Peyer's patch (tissue), 4 donors: ENCODE results near the gene ATP2B1.

Experiments
- POLR2A ChIP-seq, 2 donors: fragments of 450-650 bp; IDR thresholded peaks; one replicate each; pipeline ENCODE4 v1.5.1; 2017; ENCODE audit warnings: antibody characterized with exemption in 2 of 2, mild to moderate bottlenecking in 2 of 2, moderate library complexity in 2 of 2
- TF ChIP-seq, protein P1 (sequence below), 6 experiments: fragments of 450-650 bp in 4 of 6; fragments of 200-600 bp in 2 of 6; sonication (generic) in 1 of 6; IDR thresholded peaks; one replicate each; pipeline ENCODE4 v1.5.1; 2017 to 2019; ENCODE audit warnings: antibody characterized with exemption in 6 of 6, mild to moderate bottlenecking in 3 of 6, moderate library complexity in 1 of 6

DNA sequence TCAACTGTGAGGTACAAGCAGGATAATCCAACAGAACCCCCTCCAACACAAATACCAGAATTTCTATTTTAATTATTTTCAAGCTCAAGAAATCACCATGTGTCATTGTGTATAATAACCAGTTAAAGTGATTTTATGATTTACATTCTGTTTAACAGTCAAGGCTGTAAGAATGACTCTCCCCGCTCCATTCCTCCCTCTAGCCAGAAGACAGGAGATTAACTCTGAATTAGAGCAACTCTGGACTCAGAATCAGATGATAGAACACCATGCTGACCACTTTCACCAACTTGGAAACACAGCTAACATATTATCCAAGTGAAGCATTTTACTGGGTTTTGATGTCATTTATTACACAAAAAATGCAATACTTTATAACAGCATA is 71.9 kb downstream of the ATP2B1 start:
- TF ChIP-seq, protein P1, sequence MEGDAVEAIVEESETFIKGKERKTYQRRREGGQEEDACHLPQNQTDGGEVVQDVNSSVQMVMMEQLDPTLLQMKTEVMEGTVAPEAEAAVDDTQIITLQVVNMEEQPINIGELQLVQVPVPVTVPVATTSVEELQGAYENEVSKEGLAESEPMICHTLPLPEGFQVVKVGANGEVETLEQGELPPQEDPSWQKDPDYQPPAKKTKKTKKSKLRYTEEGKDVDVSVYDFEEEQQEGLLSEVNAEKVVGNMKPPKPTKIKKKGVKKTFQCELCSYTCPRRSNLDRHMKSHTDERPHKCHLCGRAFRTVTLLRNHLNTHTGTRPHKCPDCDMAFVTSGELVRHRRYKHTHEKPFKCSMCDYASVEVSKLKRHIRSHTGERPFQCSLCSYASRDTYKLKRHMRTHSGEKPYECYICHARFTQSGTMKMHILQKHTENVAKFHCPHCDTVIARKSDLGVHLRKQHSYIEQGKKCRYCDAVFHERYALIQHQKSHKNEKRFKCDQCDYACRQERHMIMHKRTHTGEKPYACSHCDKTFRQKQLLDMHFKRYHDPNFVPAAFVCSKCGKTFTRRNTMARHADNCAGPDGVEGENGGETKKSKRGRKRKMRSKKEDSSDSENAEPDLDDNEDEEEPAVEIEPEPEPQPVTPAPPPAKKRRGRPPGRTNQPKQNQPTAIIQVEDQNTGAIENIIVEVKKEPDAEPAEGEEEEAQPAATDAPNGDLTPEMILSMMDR (IDR thresholded peaks at IDR 0.05): no peak
- no peak for TF ChIP-seq POLR2A (IDR thresholded peaks at IDR 0.05)
